A549 treated with GW870086 at 1 μM for 4 hours (cell line): ENCODE results near the gene GPR75. TPM values are rescaled to one million over a fixed set of nuclear protein-coding genes. Genes with fewer than 3 reads are reported as not detected.

Experiments used
- total RNA-seq: library from RNA; stranded (reverse); fragments of 200-300 nt; extraction: Qiagen RNA extraction; gene quantifications from 5 replicates; pipeline ENCODE4 v1.2.3, GENCODE V29; 2022; ENCODE audit warnings: low read depth

GPR75 gene
- 1.4 to 1.7 TPM (median 1.5 TPM) in 5 replicates for total RNA-seq

GRCh38 chr2:53859206-53860181 is at the start of gene GPR75:
Gene GPR75 (minus strand): TSS chr2:53859967. CDS start chr2:53854756, 5,211 bp downstream.

Other genes starting within 250 kb of the GPR75 start
- 11.2 to 14.9 TPM (median 12.0 TPM) in 5 replicates for gene CHAC2, start 92.2 kb downstream of the GPR75 start, total RNA-seq
- 9.1 to 12.5 TPM (median 11.9 TPM) in 5 replicates for gene ASB3, start 73.0 kb downstream of the GPR75 start, total RNA-seq
- 49.5 to 62.2 TPM (median 58.8 TPM) in 5 replicates for gene ERLEC1, start 72.9 kb downstream of the GPR75 start, total RNA-seq
- gene PSME4, start 111.0 kb upstream of the GPR75 start, total RNA-seq = 44.1 to 46.4 TPM (median 44.8 TPM) in 5 replicates